WTC11 (cell line): ENCODE data around the gene COL27A1. TPM values are rescaled to one million over a fixed set of nuclear protein-coding genes. Genes with fewer than 3 reads are reported as not detected.
A peak's percentile ranks its signal among the peaks of the same experiment; 100 is the strongest.

Experiments used
- ATAC-seq: fragments of 200-7000 bp; cut with Tn5 transposase; 2 replicates; pipeline ENCODE4 v1.10.0; 2021; ENCODE audit warnings: mild to moderate bottlenecking, moderate library complexity
- CTCF ChIA-PET: fragments of 300-600 bp; sonication (Branson Sonifier 250); formaldehyde crosslinking; loops from one replicate; lab custom pipeline; 2021; ENCODE audit warnings: antibody characterized with exemption; lab: Charles Lee
- POLR2A ChIA-PET: fragments of 350-600 bp; sonication (Branson Sonifier 250); formaldehyde crosslinking; loops from one replicate; lab custom pipeline; 2021; ENCODE audit warnings: antibody characterized with exemption; lab: Charles Lee
- DNase-seq: peaks from one replicate; pipeline ENCODE4 v3.0.0; 2021; ENCODE audit warnings: low spot score
- H3K27ac Mint-ChIP-seq: 2 replicates; pipeline ENCODE4 v1.8.0; 2021; ENCODE audit warnings: mixed read lengths
- H3K27me3 Mint-ChIP-seq: 2 replicates; pipeline ENCODE4 v1.8.0; 2021; ENCODE audit warnings: low read depth, mild to moderate bottlenecking, moderate library complexity, mixed read lengths
- H3K36me3 Mint-ChIP-seq: 2 replicates; pipeline ENCODE4 v1.8.0; 2021; ENCODE audit warnings: mixed read lengths
- H3K4me1 Mint-ChIP-seq: 2 replicates; pipeline ENCODE4 v1.8.0; 2022; ENCODE audit warnings: mixed read lengths
- H3K4me3 Mint-ChIP-seq: 2 replicates; pipeline ENCODE4 v1.8.0; 2021; ENCODE audit warnings: mild to moderate bottlenecking, moderate library complexity, mixed read lengths
- H3K9me3 Mint-ChIP-seq: 2 replicates; pipeline ENCODE4 v1.8.0; 2021; ENCODE audit warnings: mixed read lengths
- AFF4 ChIP-seq: sonication (generic); formaldehyde crosslinking; IDR thresholded peaks from 2 replicates; pipeline ENCODE4 v1.8.1; 2023; ENCODE audit warnings: mild to moderate bottlenecking, missing genetic modification reagents, borderline replicate concordance
- ELF4 ChIP-seq: sonication (generic); formaldehyde crosslinking; IDR thresholded peaks from 2 replicates; pipeline ENCODE4 v1.8.1; 2022; ENCODE audit warnings: low read depth, mild to moderate bottlenecking, moderate library complexity, missing genetic modification reagents
- FOXJ3 ChIP-seq: sonication (generic); formaldehyde crosslinking; IDR thresholded peaks from 2 replicates; pipeline ENCODE4 v1.9.0; 2021; ENCODE audit warnings: missing genetic modification reagents, mild to moderate bottlenecking, borderline replicate concordance
- FOXP4 ChIP-seq: sonication (generic); formaldehyde crosslinking; IDR thresholded peaks from 2 replicates; pipeline ENCODE4 v1.8.0; 2022; ENCODE audit warnings: mild to moderate bottlenecking, missing genetic modification reagents
- GABPB1 ChIP-seq: sonication (generic); formaldehyde crosslinking; IDR thresholded peaks from 2 replicates; pipeline ENCODE4 v1.8.1; 2023; ENCODE audit warnings: mild to moderate bottlenecking, missing genetic modification reagents
- IRF1 ChIP-seq: sonication (generic); formaldehyde crosslinking; IDR thresholded peaks from 2 replicates; pipeline ENCODE4 v1.8.0; 2023; ENCODE audit warnings: missing genetic modification reagents
- NFE2L1 ChIP-seq: sonication (generic); formaldehyde crosslinking; IDR thresholded peaks from 2 replicates; pipeline ENCODE4 v1.8.1; 2023; ENCODE audit warnings: missing genetic modification reagents
- PRRX2 ChIP-seq: fragments of 250-450 bp; sonication (Bioruptor Pico); IDR thresholded peaks from 2 replicates; pipeline ENCODE4 v1.8.0; 2021; ENCODE audit warnings: mild to moderate bottlenecking
- RORB ChIP-seq: fragments of 250-450 bp; sonication (Bioruptor Pico); IDR thresholded peaks from 2 replicates; pipeline ENCODE4 v1.9.0; 2021; ENCODE audit warnings: mild to moderate bottlenecking
- TEAD1 ChIP-seq: sonication (generic); formaldehyde crosslinking; IDR thresholded peaks from 2 replicates; pipeline ENCODE4 v1.8.0; 2022; ENCODE audit warnings: mild to moderate bottlenecking, missing genetic modification reagents
- USF2 ChIP-seq: sonication (generic); formaldehyde crosslinking; IDR thresholded peaks from 2 replicates; pipeline ENCODE4 v1.8.1; 2023; ENCODE audit warnings: mild to moderate bottlenecking, missing genetic modification reagents, moderate library complexity
- ZMAT4 ChIP-seq: fragments of 250-450 bp; sonication (Bioruptor Pico); IDR thresholded peaks from 2 replicates; pipeline ENCODE4 v1.9.0; 2021; ENCODE audit warnings: mild to moderate bottlenecking
- ZNF219 ChIP-seq: sonication (generic); formaldehyde crosslinking; IDR thresholded peaks from 2 replicates; pipeline ENCODE4 v1.8.0; 2023; ENCODE audit warnings: missing genetic modification reagents, mild to moderate bottlenecking, borderline replicate concordance
- ZNF232 ChIP-seq: sonication (generic); formaldehyde crosslinking; IDR thresholded peaks from 2 replicates; pipeline ENCODE4 v1.8.0; 2022; ENCODE audit warnings: mild to moderate bottlenecking, missing genetic modification reagents
- ZNF263 ChIP-seq: sonication (generic); formaldehyde crosslinking; IDR thresholded peaks from 2 replicates; pipeline ENCODE4 v1.8.1; 2022; ENCODE audit warnings: low read depth, mild to moderate bottlenecking, moderate library complexity, missing genetic modification reagents
- ZNF396 ChIP-seq: fragments of 250-450 bp; sonication (Bioruptor Pico); IDR thresholded peaks from 2 replicates; pipeline ENCODE4 v1.8.0; 2021; ENCODE audit warnings: mild to moderate bottlenecking, moderate library complexity, borderline replicate concordance
- ZSCAN18 ChIP-seq: fragments of 250-450 bp; sonication (Bioruptor Pico); IDR thresholded peaks from 2 replicates; pipeline ENCODE4 v2.1.2; 2022; ENCODE audit warnings: mild to moderate bottlenecking, moderate library complexity
- total RNA-seq: library from RNA; stranded (reverse); gene quantifications from 3 replicates; pipeline ENCODE4 v1.2.3, GENCODE V29; 2021

Gene COL27A1
- total RNA-seq, 1 experiment from 2014 or later, result 47.5 TPM

GRCh38 chr9:114117614-114117995 is 37.7 kb upstream of the COL27A1 start:
- ChIA-PET CTCF (interaction anchor here (0.6 to 3.0 kb wide), 4 partner anchors 9 to 173 kb away, joined by 3 to 30 read pairs (median 5); no protein-coding TSS in a partner anchor), POLR2A (no interaction called here)
- H3K27ac Mint-ChIP-seq, result no peak overlapping the region

GRCh38 chr9:114117996-114118830 is 37.1 kb upstream of the COL27A1 start:
- H3K27ac Mint-ChIP-seq, result no peak overlapping the region
- CTCF ChIA-PET, result interaction anchor here (0.6 to 3.0 kb wide), 5 partner anchors 10 to 173 kb away, joined by 3 to 30 read pairs (median 5); partner anchors contain the start of gene COL27A1

More at GRCh38 chr9:114117614-114117995, 37.7 kb upstream of the COL27A1 start:
- Mint-ChIP-seq H3K36me3 (no peaks in the 10 kb centered on the region), H3K9me3 (no peaks in the 10 kb centered on the region), H3K4me3 (no peak overlapping the region), H3K4me1 (peaks cover 7% of the 10 kb centered on the region; the same call in 1 of the 2 replicates), H3K27me3 (peaks cover 39% of the 10 kb centered on the region)
- DNase-seq, result no peak
- TF ChIP-seq AFF4 (CRISPR knock-in tag), result no peak
- TF ChIP-seq PRRX2 (CRISPR knock-in tag), result no peak
- TF ChIP-seq FOXJ3, result no peak
- TF ChIP-seq ZNF232 (CRISPR knock-in tag), result no peak
- TF ChIP-seq NFE2L1 (CRISPR knock-in tag), result no peak
- TF ChIP-seq USF2 (CRISPR knock-in tag), result no peak
- TF ChIP-seq ZMAT4 (CRISPR knock-in tag), result no peak
- TF ChIP-seq ELF4 (CRISPR knock-in tag), result no peak
- no peak for TF ChIP-seq TEAD1 (CRISPR knock-in tag)
- no peak for TF ChIP-seq ZNF263 (CRISPR knock-in tag)
- ATAC-seq, result no peak

GRCh38 chr9:114119242-114120191 is 35.8 kb upstream of the COL27A1 start:
- Mint-ChIP-seq H3K4me1 (peaks cover 7% of the 10 kb centered on the region; the same call in 1 of the 2 replicates), H3K36me3 (no peaks in the 10 kb centered on the region), H3K27me3 (peaks cover 29% of the 10 kb centered on the region), H3K27ac (no peak overlapping the region), H3K4me3 (no peak overlapping the region), H3K9me3 (no peaks in the 10 kb centered on the region)
- ChIA-PET POLR2A (no interaction called here), CTCF (interaction anchor here (1.4 to 3.0 kb wide), 3 partner anchors 11 to 36 kb away, joined by 3 to 30 read pairs (median 7); partner anchors contain the start of gene COL27A1)
- ATAC-seq (no peak), DNase-seq (no peak)
- TF ChIP-seq PRRX2 (CRISPR knock-in tag), result no peak
- TF ChIP-seq ZSCAN18 (CRISPR knock-in tag), result no peak
- no peak for TF ChIP-seq FOXP4 (CRISPR knock-in tag)
- TF ChIP-seq RORB (CRISPR knock-in tag), result no peak
- no peak for TF ChIP-seq ZNF219 (CRISPR knock-in tag)
- TF ChIP-seq IRF1 (CRISPR knock-in tag), result no peak

More at GRCh38 chr9:114117996-114118830, 37.1 kb upstream of the COL27A1 start:
- peak; percentile 61; the same call in 1 of the 2 replicates for TF ChIP-seq GABPB1 (CRISPR knock-in tag)
- TF ChIP-seq ZNF219 (CRISPR knock-in tag), result no peak
- TF ChIP-seq ZNF396 (CRISPR knock-in tag), result no peak
- Mint-ChIP-seq H3K4me1 (peaks cover 7% of the 10 kb centered on the region; the same call in 1 of the 2 replicates), H3K9me3 (no peaks in the 10 kb centered on the region), H3K4me3 (no peak overlapping the region), H3K27me3 (peaks cover 34% of the 10 kb centered on the region), H3K36me3 (no peaks in the 10 kb centered on the region)
- no peak for DNase-seq
- POLR2A ChIA-PET, result no interaction called here
- ATAC-seq, result peak; percentile 38
